HG03095 (cell line): ENCODE measurements around the gene STUB1.

ENCODE experiments used
- ATAC-seq: cut with Tn5 transposase; IDR thresholded peaks from one replicate; pipeline ENCODE4 v1.9.1; 2021; ENCODE audit warnings: moderate library complexity; ENCODE audit not compliant: unreplicated experiment

The STUB1 gene

DNA sequence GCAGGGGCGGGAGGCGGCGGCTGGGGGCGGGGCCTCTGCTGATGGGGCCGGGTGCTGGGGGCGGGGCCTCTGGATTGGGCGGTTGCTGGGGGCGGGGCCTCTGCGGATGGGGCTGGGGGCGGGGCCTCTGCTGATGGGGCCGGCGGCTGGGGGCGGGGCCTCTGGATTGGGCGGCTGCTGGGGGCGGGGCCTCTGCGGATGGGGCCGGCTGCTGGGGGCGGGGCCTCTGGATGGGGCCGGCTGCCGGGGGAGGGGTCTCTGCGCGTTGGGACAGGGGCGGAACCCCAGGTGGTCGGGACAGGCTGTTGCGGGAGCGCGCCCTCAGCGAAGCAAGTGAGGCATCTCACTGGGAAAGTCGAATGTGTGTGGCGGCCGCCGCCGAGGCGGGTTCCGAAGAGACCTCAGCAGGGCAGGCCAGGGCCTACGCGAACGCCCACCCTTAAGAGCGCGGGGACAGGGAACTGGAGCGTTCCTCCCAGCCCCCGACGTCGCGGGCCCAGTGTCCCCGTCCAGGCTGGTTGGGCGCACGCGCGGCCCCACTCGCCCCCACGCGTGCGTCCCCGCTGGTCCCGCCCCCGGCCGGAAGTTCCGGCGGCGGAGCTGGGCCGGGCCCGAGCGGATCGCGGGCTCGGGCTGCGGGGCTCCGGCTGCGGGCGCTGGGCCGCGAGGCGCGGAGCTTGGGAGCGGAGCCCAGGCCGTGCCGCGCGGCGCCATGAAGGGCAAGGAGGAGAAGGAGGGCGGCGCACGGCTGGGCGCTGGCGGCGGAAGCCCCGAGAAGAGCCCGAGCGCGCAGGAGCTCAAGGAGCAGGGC is at the start of gene STUB1:
Gene STUB1, plus strand, starts transcription at position 597 of the 811 bp plus-strand sequence. Its CDS starts 116 bp downstream, at position 713.
- peak; percentile 27 for ATAC-seq

DNA sequence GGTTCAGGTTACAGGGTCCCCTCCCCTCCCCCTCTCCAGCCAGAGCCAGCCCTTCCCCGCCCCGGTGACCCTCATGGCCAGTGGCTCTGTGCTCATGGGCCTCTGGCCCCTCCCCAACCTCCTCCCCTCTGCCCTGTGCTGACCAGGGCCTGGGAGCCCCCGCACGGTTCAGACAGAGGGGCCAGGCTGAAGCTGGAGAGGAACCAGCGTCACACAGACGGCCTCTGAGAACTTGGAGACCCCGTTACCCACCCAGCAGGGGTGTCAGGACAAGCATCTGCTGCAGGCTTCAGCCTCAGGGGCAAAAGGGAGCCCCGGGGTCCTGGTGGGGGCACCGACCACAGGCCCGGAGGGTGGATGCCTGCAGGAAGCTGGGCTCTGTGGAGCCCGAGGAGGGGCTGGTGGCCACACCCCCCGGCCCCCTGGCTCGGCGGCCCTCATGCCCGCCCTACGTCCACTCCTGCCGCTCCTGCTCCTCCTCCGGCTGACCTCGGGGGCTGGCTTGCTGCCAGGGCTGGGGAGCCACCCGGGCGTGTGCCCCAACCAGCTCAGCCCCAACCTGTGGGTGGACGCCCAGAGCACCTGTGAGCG is 49.3 kb upstream of the STUB1 start, which contains the start of gene WFIKKN1:
Gene WFIKKN1, plus strand, starts transcription at position 171 of the 591 bp plus-strand sequence. Its CDS starts 269 bp downstream, at position 440.
- no peak for ATAC-seq

DNA sequence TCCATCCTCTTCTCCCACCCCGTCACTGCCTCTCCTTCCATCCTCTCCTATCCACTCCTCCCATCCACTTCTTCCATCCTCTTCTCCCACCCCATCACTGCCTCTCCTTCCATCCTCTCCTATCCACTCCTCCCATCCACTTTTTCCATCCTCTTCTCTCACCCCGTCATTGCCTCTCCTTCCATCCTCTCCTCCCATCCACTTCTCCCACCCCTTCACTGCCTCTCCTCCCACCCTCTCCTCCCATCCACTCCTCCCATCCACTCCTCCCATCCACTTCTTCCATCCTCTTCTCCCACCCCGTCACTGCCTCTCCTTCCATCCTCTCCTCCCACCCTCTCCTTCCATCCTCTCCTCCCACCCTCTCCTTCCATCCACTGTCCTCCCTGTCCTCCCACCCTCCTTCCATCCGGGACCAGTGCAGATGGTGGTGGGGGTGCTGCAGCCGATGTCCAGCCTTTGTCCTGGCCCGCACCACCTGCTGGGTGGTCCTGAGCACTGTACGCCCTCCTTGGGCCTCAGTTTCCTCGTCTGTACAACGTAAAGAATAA is 48.3 kb upstream of the STUB1 start:
- ATAC-seq, result no peak

DNA sequence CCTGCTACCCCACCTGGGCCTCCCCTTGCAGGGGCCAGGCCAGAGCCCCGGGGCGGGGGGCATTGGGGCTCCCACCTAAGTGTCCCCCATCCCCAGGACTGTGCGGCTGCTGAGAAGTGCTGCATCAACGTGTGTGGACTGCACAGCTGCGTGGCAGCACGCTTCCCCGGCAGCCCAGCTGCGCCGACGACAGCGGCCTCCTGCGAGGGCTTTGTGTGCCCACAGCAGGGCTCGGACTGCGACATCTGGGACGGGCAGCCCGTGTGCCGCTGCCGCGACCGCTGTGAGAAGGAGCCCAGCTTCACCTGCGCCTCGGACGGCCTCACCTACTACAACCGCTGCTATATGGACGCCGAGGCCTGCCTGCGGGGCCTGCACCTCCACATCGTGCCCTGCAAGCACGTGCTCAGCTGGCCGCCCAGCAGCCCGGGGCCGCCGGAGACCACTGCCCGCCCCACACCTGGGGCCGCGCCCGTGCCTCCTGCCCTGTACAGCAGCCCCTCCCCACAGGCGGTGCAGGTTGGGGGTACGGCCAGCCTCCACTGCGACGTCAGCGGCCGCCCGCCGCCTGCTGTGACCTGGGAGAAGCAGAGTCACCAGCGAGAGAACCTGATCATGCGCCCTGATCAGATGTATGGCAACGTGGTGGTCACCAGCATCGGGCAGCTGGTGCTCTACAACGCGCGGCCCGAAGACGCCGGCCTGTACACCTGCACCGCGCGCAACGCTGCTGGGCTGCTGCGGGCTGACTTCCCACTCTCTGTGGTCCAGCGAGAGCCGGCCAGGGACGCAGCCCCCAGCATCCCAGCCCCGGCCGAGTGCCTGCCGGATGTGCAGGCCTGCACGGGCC is 47.5 kb upstream of the STUB1 start:
- ATAC-seq, result no peak

DNA sequence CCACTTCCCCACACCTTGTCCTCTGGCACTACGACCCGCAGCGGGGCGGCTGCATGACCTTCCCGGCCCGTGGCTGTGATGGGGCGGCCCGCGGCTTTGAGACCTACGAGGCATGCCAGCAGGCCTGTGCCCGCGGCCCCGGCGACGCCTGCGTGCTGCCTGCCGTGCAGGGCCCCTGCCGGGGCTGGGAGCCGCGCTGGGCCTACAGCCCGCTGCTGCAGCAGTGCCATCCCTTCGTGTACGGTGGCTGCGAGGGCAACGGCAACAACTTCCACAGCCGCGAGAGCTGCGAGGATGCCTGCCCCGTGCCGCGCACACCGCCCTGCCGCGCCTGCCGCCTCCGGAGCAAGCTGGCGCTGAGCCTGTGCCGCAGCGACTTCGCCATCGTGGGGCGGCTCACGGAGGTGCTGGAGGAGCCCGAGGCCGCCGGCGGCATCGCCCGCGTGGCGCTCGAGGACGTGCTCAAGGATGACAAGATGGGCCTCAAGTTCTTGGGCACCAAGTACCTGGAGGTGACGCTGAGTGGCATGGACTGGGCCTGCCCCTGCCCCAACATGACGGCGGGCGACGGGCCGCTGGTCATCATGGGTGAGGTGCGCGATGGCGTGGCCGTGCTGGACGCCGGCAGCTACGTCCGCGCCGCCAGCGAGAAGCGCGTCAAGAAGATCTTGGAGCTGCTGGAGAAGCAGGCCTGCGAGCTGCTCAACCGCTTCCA is 46.7 kb upstream of the STUB1 start:
- no peak for ATAC-seq

DNA sequence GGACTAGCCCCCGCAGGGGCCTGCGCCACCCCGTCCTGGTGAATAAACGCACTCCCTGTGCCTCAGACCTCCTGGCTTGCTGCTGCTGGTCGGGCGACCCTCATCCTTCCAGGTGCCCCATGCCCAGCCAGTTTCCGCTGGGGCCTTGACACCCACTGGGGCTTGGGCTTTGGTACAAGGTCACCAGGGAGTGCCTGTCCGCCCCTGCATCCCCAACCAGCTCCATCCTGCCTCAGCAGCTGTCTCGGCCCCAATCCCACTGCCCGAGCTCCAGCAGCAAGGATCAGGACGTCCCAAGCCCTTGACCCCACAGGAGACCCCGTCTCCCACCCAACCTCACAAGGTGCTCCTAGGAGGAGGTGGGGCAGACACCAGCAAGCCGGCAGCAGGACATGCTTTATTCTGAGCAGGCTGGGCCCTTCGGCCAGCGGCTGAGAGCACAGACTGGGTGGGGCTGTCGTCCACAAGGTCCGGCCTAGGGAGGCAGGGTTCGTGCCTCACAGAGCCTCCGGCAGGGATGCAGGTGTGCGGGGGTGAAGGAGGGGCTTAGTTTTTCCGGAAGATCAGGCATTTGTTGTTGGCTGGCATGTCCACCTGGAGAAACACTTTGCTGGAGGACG is 46.0 kb upstream of the STUB1 start:
- ATAC-seq, result no peak

DNA sequence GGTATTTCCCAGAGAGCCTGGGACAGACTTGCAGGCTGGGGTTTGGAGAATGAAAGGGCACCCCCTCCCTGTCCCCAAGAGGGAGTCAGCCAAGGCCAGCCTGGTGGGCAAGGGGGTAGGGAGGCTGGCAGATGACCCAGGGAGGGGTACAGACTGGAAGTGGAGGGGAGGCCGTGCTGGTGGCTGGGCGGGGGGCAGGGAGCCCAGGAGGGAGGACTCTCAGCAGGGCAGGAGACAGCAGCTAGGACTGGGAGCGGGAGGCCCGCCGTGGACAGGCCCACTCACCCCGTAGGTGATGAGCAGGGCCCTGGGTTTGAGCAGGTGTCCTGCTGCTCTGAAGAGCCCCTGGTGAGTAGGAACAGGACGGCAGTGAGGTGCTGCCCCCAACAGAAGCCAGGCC is 45.2 kb upstream of the STUB1 start:
- no peak for ATAC-seq

DNA sequence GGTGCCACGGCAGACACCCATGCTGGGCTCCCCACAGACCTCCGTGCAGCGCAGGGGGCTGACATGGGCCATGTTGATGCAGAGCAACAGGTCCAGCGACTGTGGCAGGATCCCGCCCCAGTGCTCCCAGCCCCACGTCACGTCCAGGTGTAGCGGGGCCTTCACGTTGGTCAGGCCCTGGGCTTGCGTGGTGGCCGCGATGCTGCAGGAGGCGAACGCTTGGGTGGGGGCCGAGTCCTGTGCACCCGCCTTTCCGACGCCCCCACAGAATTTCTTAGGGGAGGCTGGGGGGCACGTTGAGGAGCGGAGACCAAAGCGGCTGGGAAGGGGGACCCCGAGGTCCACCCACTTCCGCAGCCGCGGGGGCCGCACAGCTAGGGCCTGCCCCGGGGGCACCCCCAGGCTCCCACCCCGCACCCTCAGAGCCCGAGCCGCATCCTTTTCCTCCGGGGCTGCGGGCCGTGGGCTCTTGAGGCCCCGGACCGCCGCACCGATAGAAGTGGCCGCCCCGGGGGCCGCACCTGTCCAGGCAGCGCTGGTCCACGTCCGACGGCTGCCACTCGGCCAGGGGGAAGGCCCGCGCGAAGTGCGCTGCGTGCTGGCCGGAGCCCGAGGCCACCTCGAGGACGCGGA is 44.5 kb upstream of the STUB1 start:
- no peak for ATAC-seq

DNA sequence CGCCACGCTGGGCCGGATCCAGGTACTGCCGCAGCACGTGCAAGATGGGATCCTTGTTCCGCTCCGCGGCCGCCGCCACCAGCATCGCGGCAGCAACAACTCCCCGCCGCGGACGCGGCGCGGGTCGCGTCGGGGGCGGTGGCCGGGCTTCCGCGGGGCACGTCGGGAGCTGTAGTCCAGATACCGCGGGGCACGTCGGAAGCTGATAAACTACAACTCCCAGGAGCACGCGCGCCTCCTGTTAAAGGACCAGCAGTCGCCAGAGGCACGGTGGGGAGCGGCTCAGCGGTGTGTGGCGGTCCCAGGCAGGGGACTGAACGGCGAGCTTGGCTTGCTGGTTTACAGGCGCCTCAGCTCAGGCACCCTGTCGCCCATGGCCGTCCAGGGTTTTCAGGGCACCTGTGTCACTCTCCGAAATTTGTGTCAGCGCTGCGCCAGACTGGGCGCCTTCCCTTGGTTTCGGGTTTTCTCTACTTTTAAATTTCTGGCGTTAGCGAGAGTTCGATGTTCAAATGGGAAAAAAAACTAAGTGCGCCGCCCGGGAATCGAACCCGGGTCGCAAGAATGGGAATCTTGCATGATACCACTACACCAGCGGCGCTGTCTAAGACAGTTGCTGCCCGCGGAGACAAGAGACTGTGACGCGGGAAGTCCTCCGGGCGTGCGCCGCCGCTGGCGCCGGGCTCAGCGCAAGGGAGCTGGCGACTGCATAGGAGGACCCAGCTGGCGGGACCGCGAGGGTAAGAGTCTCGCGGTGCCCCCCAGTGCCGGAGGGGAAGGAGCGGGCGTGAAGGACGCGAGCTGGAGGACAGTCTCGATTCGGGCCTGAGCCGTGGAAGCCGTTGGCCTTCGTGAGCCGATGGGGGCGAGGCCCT is 43.8 kb upstream of the STUB1 start, which contains the start of gene METTL26:
Gene METTL26, minus strand, starts transcription at position 100 of the 875 bp plus-strand sequence. Its CDS starts 15 bp downstream, at position 85.
- peak; percentile 61 for ATAC-seq

GRCh38 chr16:637081-638018 is 42.9 kb upstream of the STUB1 start:
- ATAC-seq, result no peak

- ATAC-seq, result no peak
These were observed 42.1 kb upstream of the STUB1 start for GRCh38 chr16:638034-638543.

- no peak for ATAC-seq
These were observed 41.4 kb upstream of the STUB1 start for GRCh38 chr16:638836-639235.

GRCh38 chr16:640614-641013 is 39.6 kb upstream of the STUB1 start:
- ATAC-seq, result no peak

DNA sequence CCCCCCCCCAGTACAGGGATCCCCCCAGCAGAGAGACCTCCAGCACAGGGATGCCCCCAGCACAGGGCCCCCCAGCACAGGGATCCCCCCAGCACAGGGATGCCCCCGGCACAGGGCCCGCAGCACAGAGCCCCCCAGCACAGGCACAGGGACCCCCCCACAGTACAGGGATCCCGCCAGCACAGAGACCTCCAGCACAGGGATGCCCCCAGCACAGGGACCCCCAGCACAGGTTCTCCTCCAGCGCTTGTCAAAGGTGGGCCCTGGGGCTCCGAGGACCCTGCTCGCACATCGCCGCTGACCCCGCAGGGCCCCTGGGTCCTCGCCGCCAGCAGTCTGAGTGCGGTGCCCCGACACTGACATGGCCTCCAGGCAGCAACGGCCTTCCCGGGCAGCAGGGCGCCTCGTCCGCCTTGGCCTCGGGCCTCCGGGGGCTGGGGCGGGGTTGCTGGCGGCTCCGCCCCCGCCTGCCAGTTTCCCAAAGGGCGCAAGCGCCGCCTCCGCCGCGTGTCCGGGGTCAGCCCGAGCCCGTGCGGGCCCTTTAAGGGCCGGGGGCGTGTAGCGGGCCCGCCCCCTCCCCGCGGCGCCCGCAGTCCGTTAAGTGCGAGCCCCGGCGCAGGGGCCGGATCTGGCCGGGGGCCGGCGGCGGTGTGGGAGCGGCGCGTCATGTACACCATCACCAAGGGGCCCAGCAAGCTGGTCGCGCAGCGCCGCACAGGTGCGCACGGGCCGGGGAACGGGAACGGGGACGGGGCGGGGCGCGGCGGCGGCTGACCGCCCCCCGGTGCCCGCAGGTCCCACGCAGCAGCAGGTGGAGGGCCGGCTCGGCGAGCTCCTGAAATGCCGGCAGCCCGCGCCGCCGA is 38.7 kb upstream of the STUB1 start, which contains the start of gene MCRIP2:
Gene MCRIP2, plus strand, starts transcription at position 503 of the 863 bp plus-strand sequence. Its CDS starts 164 bp downstream, at position 667.
- peak; percentile 43 for ATAC-seq

- ATAC-seq, result peak; percentile 17
These were observed 37.8 kb upstream of the STUB1 start for GRCh38 chr16:642189-643049.
